ENCODE results near the gene ANKRD27. TPM values are rescaled to one million over a fixed set of nuclear protein-coding genes. Genes with fewer than 3 reads are reported as not detected.
"Not testable (repeated sequence)": the region's sequence is repeated elsewhere in the genome, so short reads cannot be mapped to it uniquely, and the experiment has no call there.

The ANKRD27 gene
- total RNA-seq, 1 experiment from 2014 or later = 55.5 TPM

DNA sequence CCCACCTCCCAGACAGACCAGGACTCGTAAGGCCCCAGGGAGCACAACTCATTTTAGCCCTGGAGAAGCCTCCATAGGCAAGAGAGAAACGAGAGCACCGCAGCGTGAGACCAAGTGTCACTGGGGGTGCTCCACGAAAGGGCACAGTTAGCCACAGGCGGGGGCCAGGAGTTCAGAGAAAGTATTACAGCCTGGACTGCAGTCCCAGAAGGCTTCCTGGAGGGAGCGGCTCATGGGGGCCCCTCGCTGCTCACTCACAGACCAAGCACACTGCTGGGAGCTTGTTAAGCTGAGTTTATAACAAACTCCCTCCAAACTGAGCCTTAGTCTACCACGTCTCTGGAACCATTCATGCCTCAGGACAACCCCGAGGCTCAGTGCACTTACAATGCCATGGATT lies 16.5 kb downstream of the ANKRD27 start:
- H3K27ac ChIP-seq = no peak overlapping the region
- no peaks in the 10 kb centered on the region for H3K9me2 ChIP-seq (ENCODE audit: insufficient read depth)
- H3K4me2 ChIP-seq = no peak overlapping the region
- H3K4me1 ChIP-seq (replicated peaks; ENCODE audit: insufficient read depth) = no peaks in the 10 kb centered on the region
- no peak overlapping the region for H3K4me3 ChIP-seq
- no TSS peak for BruUV-seq (replicated peaks)
- peaks cover 13% of the 10 kb centered on the region; the same call in 1 of the 2 replicates for H4K20me1 ChIP-seq (ENCODE audit: insufficient read depth)
- peaks cover 9% of the 10 kb centered on the region for H3K79me2 ChIP-seq (ENCODE audit: low read depth)
- TF ChIP-seq EZH2 (IDR thresholded peaks at IDR 0.05; ENCODE audit: low read depth) = no peak
- TF ChIP-seq CTCF (conservative IDR thresholded peaks at IDR 0.05) = no peak
- POLR2A ChIA-PET (ENCODE audit: unreplicated experiment) = no interaction called here
- H3K9me3 ChIP-seq (ENCODE audit: insufficient read depth, low read depth) = no peaks in the 10 kb centered on the region
- no peak overlapping the region for H2AFZ ChIP-seq
- CTCF ChIA-PET = no interaction called here
- DNase-seq = no peak
- H3K27me3 ChIP-seq (ENCODE audit: insufficient read depth, low read depth) = no peaks in the 10 kb centered on the region
- intact Hi-C loops (cut with micrococcal nuclease; ENCODE audit: unreplicated experiment) = no loop called here
- no peaks in the 10 kb centered on the region for H3K36me3 ChIP-seq (ENCODE audit: low read depth)
- H3F3A ChIP-seq (ENCODE audit: insufficient read depth, low read depth) = no peaks in the 10 kb centered on the region

DNA sequence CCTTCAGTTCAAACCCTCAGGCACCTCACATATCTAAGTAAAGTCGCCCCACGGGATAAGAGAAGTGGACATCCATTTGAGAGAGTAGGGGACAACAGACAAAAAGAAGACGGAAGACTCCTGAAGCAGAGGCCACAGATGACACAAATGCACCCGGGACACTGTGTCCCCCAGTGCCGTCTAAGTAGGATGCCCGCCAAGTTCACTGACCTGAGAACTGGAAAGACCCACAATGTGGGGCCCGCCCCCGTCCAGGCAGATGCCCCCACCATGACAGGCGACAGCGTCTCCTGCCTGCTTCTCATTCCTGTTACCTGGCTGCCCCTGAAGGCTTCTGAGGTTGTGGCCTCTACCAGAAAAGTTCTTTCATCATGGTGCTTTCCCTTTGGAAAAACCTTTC lies 16.9 kb downstream of the ANKRD27 start:
- no peak for TF ChIP-seq CTCF (conservative IDR thresholded peaks at IDR 0.05)
- no peak for TF ChIP-seq EZH2 (IDR thresholded peaks at IDR 0.05; ENCODE audit: low read depth)
- H3K79me2 ChIP-seq (ENCODE audit: low read depth) = peaks cover 9% of the 10 kb centered on the region
- BruUV-seq (replicated peaks) = no TSS peak

GRCh38 chr19:32656379-32656778 lies 18.6 kb downstream of the ANKRD27 start:
- H3K27ac ChIP-seq; BruUV-seq (replicated peaks); H4K20me1 ChIP-seq (ENCODE audit: insufficient read depth); H3K27me3 ChIP-seq (ENCODE audit: insufficient read depth, low read depth); H2AFZ ChIP-seq; H3K4me3 ChIP-seq; H3F3A ChIP-seq (ENCODE audit: insufficient read depth, low read depth); H3K4me1 ChIP-seq (replicated peaks; ENCODE audit: insufficient read depth); POLR2A ChIA-PET (ENCODE audit: unreplicated experiment); intact Hi-C loops (cut with micrococcal nuclease; ENCODE audit: unreplicated experiment); H3K9me3 ChIP-seq (ENCODE audit: insufficient read depth, low read depth); DNase-seq; H3K79me2 ChIP-seq (ENCODE audit: low read depth); CTCF ChIA-PET; H3K4me2 ChIP-seq; H3K36me3 ChIP-seq (ENCODE audit: low read depth); H3K9me2 ChIP-seq (ENCODE audit: insufficient read depth): not testable (repeated sequence)

More for the DNA sequence above, 16.9 kb downstream of the ANKRD27 start:
- Histone ChIP-seq H3K4me1 (replicated peaks; ENCODE audit: insufficient read depth) (no peaks in the 10 kb centered on the region), H3K27me3 (ENCODE audit: insufficient read depth, low read depth) (no peaks in the 10 kb centered on the region), H4K20me1 (ENCODE audit: insufficient read depth) (peaks cover 11% of the 10 kb centered on the region; the same call in 1 of the 2 replicates), H3K4me3 (no peak overlapping the region), H3K36me3 (ENCODE audit: low read depth) (no peaks in the 10 kb centered on the region), H3K27ac (no peak overlapping the region), H3K9me3 (ENCODE audit: insufficient read depth, low read depth) (no peaks in the 10 kb centered on the region), H2AFZ (no peak overlapping the region), H3F3A (ENCODE audit: insufficient read depth, low read depth) (no peaks in the 10 kb centered on the region), H3K9me2 (ENCODE audit: insufficient read depth) (no peaks in the 10 kb centered on the region), H3K4me2 (no peak overlapping the region)
- CTCF ChIA-PET = no interaction called here
- intact Hi-C loops (cut with micrococcal nuclease; ENCODE audit: unreplicated experiment) = no loop called here
- POLR2A ChIA-PET (ENCODE audit: unreplicated experiment) = no interaction called here
- DNase-seq = no peak

DNA sequence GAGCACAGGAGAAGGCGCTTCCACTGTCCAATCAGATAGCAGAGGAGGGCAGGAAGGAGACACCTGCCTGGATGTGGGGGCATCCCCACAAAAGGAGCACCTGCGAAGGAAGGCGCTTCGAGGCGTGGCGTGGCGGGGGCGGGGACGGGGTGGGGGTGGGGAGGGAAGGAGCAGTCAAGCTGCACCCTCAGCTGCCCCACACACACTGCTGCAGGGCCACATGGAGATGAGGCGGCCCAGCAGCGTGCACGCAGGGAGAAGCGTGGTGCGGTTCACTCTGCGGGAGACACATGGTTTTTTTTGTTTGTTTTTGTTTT lies 21.4 kb downstream of the ANKRD27 start:
- BruUV-seq (replicated peaks) = no TSS peak
- intact Hi-C loops (cut with micrococcal nuclease; ENCODE audit: unreplicated experiment) = no loop called here
- CTCF ChIA-PET = no interaction called here
- H3K27ac ChIP-seq = no peak overlapping the region
- H3K4me3 ChIP-seq = no peak overlapping the region
- POLR2A ChIA-PET (ENCODE audit: unreplicated experiment) = no interaction called here
- H3K36me3 ChIP-seq (ENCODE audit: low read depth) = no peaks in the 10 kb centered on the region
- no peaks in the 10 kb centered on the region for H3K4me1 ChIP-seq (replicated peaks; ENCODE audit: insufficient read depth)
- H3K9me2 ChIP-seq (ENCODE audit: insufficient read depth) = no peaks in the 10 kb centered on the region
- H4K20me1 ChIP-seq (ENCODE audit: insufficient read depth) = no peaks in the 10 kb centered on the region; the same call in 1 of the 2 replicates
- H2AFZ ChIP-seq = no peak overlapping the region
- no peak overlapping the region for H3K4me2 ChIP-seq
- H3F3A ChIP-seq (ENCODE audit: insufficient read depth, low read depth) = no peaks in the 10 kb centered on the region
- TF ChIP-seq CTCF (conservative IDR thresholded peaks at IDR 0.05) (no peak), EZH2 (IDR thresholded peaks at IDR 0.05; ENCODE audit: low read depth) (no peak)
- no peaks in the 10 kb centered on the region for H3K79me2 ChIP-seq (ENCODE audit: low read depth)
- H3K27me3 ChIP-seq (ENCODE audit: insufficient read depth, low read depth) = no peaks in the 10 kb centered on the region
- no peak for DNase-seq
- H3K9me3 ChIP-seq (ENCODE audit: insufficient read depth, low read depth) = no peaks in the 10 kb centered on the region

All from PC-9 (cell line).